HG03520 (cell line): ENCODE data around the gene CSNK1D.

Experiments
- ATAC-seq: cut with Tn5 transposase; IDR thresholded peaks from one replicate; pipeline ENCODE4 v1.9.1; 2021; ENCODE audit warnings: mild to moderate bottlenecking, moderate library complexity; ENCODE audit not compliant: unreplicated experiment

Gene CSNK1D

GRCh38 chr17:82311971-82312370, 38.5 kb upstream of the CSNK1D start:
- ATAC-seq = no peak

GRCh38 chr17:82310877-82311276, 37.4 kb upstream of the CSNK1D start:
- ATAC-seq = no peak

GRCh38 chr17:82309656-82310570, 36.4 kb upstream of the CSNK1D start:
- no peak for ATAC-seq

- ATAC-seq = no peak
Observed at GRCh38 chr17:82305727-82306300, 32.3 kb upstream of the CSNK1D start.

- ATAC-seq = no peak
Observed at GRCh38 chr17:82304826-82305726, 31.6 kb upstream of the CSNK1D start.

- no peak for ATAC-seq
Observed at GRCh38 chr17:82303944-82304808, 30.7 kb upstream of the CSNK1D start.

- no peak for ATAC-seq
Observed at GRCh38 chr17:82302991-82303943, 29.8 kb upstream of the CSNK1D start.

- ATAC-seq = no peak
Observed at GRCh38 chr17:82302568-82302963, 29.1 kb upstream of the CSNK1D start.

GRCh38 chr17:82301916-82302567, 28.5 kb upstream of the CSNK1D start:
- ATAC-seq = no peak

- ATAC-seq = no peak
Observed at GRCh38 chr17:82301300-82301915, 27.9 kb upstream of the CSNK1D start.

- no peak for ATAC-seq
Observed at GRCh38 chr17:82300707-82301270, 27.3 kb upstream of the CSNK1D start.

- no peak for ATAC-seq
Observed at GRCh38 chr17:82300228-82300627, 26.7 kb upstream of the CSNK1D start.

- ATAC-seq = no peak
Observed at GRCh38 chr17:82299452-82299851, 26.0 kb upstream of the CSNK1D start.

- no peak for ATAC-seq
Observed at GRCh38 chr17:82298538-82299421, 25.3 kb upstream of the CSNK1D start.

GRCh38 chr17:82297714-82298537, 24.4 kb upstream of the CSNK1D start:
- peak; percentile 51 for ATAC-seq

- ATAC-seq = no peak
Observed at GRCh38 chr17:82297280-82297713, 23.8 kb upstream of the CSNK1D start.
